ENCODE results near the gene TMEM198. TPM values are rescaled to one million over a fixed set of nuclear protein-coding genes. Genes with fewer than 3 reads are reported as not detected.
A peak's percentile ranks its signal among the peaks of the same experiment; 100 is the strongest.

Gene TMEM198
- total RNA-seq, 3 donors from 2014 or later, result 3.6 to 4.8 (median 4.3) TPM

GRCh38 chr2:219515874-219516629 lies 27.8 kb upstream of the TMEM198 start:
- no peak overlapping the region for H3K4me3 Mint-ChIP-seq
- ATAC-seq (no peak), DNase-seq (no peak)
- no peaks in the 10 kb centered on the region for H3K9me3 Mint-ChIP-seq
- H3K27me3 Mint-ChIP-seq (ENCODE audit: low read depth), result peaks cover 86% of the 10 kb centered on the region
- peaks cover 14% of the 10 kb centered on the region for H3K4me1 Mint-ChIP-seq (ENCODE audit: low read depth)
- no peaks in the 10 kb centered on the region for H3K36me3 Mint-ChIP-seq (ENCODE audit: insufficient read depth)

GRCh38 chr2:219516888-219517287 lies 26.9 kb upstream of the TMEM198 start:
- no peaks in the 10 kb centered on the region for H3K9me3 Mint-ChIP-seq
- H3K4me3 Mint-ChIP-seq, result no peak overlapping the region
- H3K27me3 Mint-ChIP-seq (ENCODE audit: low read depth), result peaks cover 87% of the 10 kb centered on the region
- no peaks in the 10 kb centered on the region for H3K36me3 Mint-ChIP-seq (ENCODE audit: insufficient read depth)
- DNase-seq, result no peak
- ATAC-seq, result no peak
- H3K4me1 Mint-ChIP-seq (ENCODE audit: low read depth), result peaks cover 19% of the 10 kb centered on the region

- ATAC-seq (no peak), DNase-seq (no peak)
- Mint-ChIP-seq H3K27me3 (ENCODE audit: low read depth) (peaks cover 81% of the 10 kb centered on the region), H3K9me3 (no peaks in the 10 kb centered on the region), H3K36me3 (ENCODE audit: insufficient read depth) (no peaks in the 10 kb centered on the region), H3K4me1 (ENCODE audit: low read depth) (peaks cover 20% of the 10 kb centered on the region), H3K4me3 (no peak overlapping the region)
These were observed 25.7 kb upstream of the TMEM198 start for GRCh38 chr2:219517954-219518778.

- H3K27me3 Mint-ChIP-seq (ENCODE audit: low read depth), result peaks cover 81% of the 10 kb centered on the region
- H3K36me3 Mint-ChIP-seq (ENCODE audit: insufficient read depth), result no peaks in the 10 kb centered on the region
- DNase-seq, result no peak
- H3K9me3 Mint-ChIP-seq, result no peaks in the 10 kb centered on the region
- H3K4me1 Mint-ChIP-seq (ENCODE audit: low read depth), result peaks cover 13% of the 10 kb centered on the region
- H3K4me3 Mint-ChIP-seq, result no peak overlapping the region
- ATAC-seq, result no peak
These were observed 24.3 kb upstream of the TMEM198 start for GRCh38 chr2:219519526-219519916.

GRCh38 chr2:219520079-219520478 lies 23.7 kb upstream of the TMEM198 start:
- Mint-ChIP-seq H3K4me3 (no peak overlapping the region), H3K27me3 (ENCODE audit: low read depth) (peaks cover 83% of the 10 kb centered on the region), H3K36me3 (ENCODE audit: insufficient read depth) (no peaks in the 10 kb centered on the region), H3K4me1 (ENCODE audit: low read depth) (peaks cover 13% of the 10 kb centered on the region), H3K9me3 (no peaks in the 10 kb centered on the region)
- DNase-seq (no peak), ATAC-seq (no peak)

GRCh38 chr2:219521066-219521880 lies 22.6 kb upstream of the TMEM198 start:
- no peak for DNase-seq
- H3K9me3 Mint-ChIP-seq, result no peaks in the 10 kb centered on the region
- no peaks in the 10 kb centered on the region for H3K36me3 Mint-ChIP-seq (ENCODE audit: insufficient read depth)
- peaks cover 13% of the 10 kb centered on the region for H3K4me1 Mint-ChIP-seq (ENCODE audit: low read depth)
- no peak overlapping the region for H3K4me3 Mint-ChIP-seq
- ATAC-seq, result no peak
- H3K27me3 Mint-ChIP-seq (ENCODE audit: low read depth), result peaks cover 83% of the 10 kb centered on the region

- Mint-ChIP-seq H3K36me3 (ENCODE audit: insufficient read depth) (no peaks in the 10 kb centered on the region), H3K4me3 (no peak overlapping the region), H3K27me3 (ENCODE audit: low read depth) (peaks cover 82% of the 10 kb centered on the region), H3K9me3 (no peaks in the 10 kb centered on the region), H3K4me1 (ENCODE audit: low read depth) (peaks cover 13% of the 10 kb centered on the region)
- peak; percentile 22 to 33 for ATAC-seq
- no peak for DNase-seq
These were observed 21.5 kb upstream of the TMEM198 start for GRCh38 chr2:219522111-219523030.

- no peaks in the 10 kb centered on the region for H3K36me3 Mint-ChIP-seq (ENCODE audit: insufficient read depth)
- no peaks in the 10 kb centered on the region for H3K9me3 Mint-ChIP-seq
- peaks cover 13% of the 10 kb centered on the region for H3K4me1 Mint-ChIP-seq (ENCODE audit: low read depth)
- peaks cover 82% of the 10 kb centered on the region for H3K27me3 Mint-ChIP-seq (ENCODE audit: low read depth)
- ATAC-seq (no peak), DNase-seq (no peak)
- H3K4me3 Mint-ChIP-seq, result no peak overlapping the region
These were observed 20.7 kb upstream of the TMEM198 start for GRCh38 chr2:219523031-219523671.

GRCh38 chr2:219524817-219525216 lies 19.0 kb upstream of the TMEM198 start:
- ATAC-seq (no peak), DNase-seq (no peak)
- Mint-ChIP-seq H3K36me3 (ENCODE audit: insufficient read depth) (no peaks in the 10 kb centered on the region), H3K4me3 (no peak overlapping the region), H3K27me3 (ENCODE audit: low read depth) (peaks cover 85% of the 10 kb centered on the region), H3K9me3 (no peaks in the 10 kb centered on the region), H3K4me1 (ENCODE audit: low read depth) (peaks cover 13% of the 10 kb centered on the region)

GRCh38 chr2:219525533-219526232 lies 18.1 kb upstream of the TMEM198 start:
- no peaks in the 10 kb centered on the region for H3K9me3 Mint-ChIP-seq
- DNase-seq (no peak), ATAC-seq (no peak)
- peaks cover 87% of the 10 kb centered on the region for H3K27me3 Mint-ChIP-seq (ENCODE audit: low read depth)
- peaks cover 13% of the 10 kb centered on the region for H3K4me1 Mint-ChIP-seq (ENCODE audit: low read depth)
- H3K4me3 Mint-ChIP-seq, result no peak overlapping the region
- H3K36me3 Mint-ChIP-seq (ENCODE audit: insufficient read depth), result no peaks in the 10 kb centered on the region

GRCh38 chr2:219526320-219527075 lies 17.3 kb upstream of the TMEM198 start:
- Mint-ChIP-seq H3K4me3 (no peak overlapping the region), H3K4me1 (ENCODE audit: low read depth) (peaks cover 10% of the 10 kb centered on the region), H3K9me3 (no peaks in the 10 kb centered on the region), H3K27me3 (ENCODE audit: low read depth) (peaks cover 85% of the 10 kb centered on the region), H3K36me3 (ENCODE audit: insufficient read depth) (no peaks in the 10 kb centered on the region)
- no peak for DNase-seq
- no peak for ATAC-seq

GRCh38 chr2:219527076-219527394 lies 16.8 kb upstream of the TMEM198 start:
- no peaks in the 10 kb centered on the region for H3K9me3 Mint-ChIP-seq
- no peak for DNase-seq
- peaks cover 6% of the 10 kb centered on the region for H3K4me1 Mint-ChIP-seq (ENCODE audit: low read depth)
- no peaks in the 10 kb centered on the region for H3K36me3 Mint-ChIP-seq (ENCODE audit: insufficient read depth)
- no peak overlapping the region for H3K4me3 Mint-ChIP-seq
- H3K27me3 Mint-ChIP-seq (ENCODE audit: low read depth), result peaks cover 83% of the 10 kb centered on the region
- no peak for ATAC-seq
